AG04450 (cell line): ENCODE results near the gene DGAT2. TPM values are rescaled to one million over a fixed set of nuclear protein-coding genes. Genes with fewer than 3 reads are reported as not detected.
"Not testable (repeated sequence)": the region's sequence is repeated elsewhere in the genome, so short reads cannot be mapped to it uniquely, and the experiment has no call there.

ENCODE experiments used
- CTCF ChIA-PET: fragments of 300-600, 350-600 bp; formaldehyde crosslinking; extraction: SDS; loops from one replicate; lab custom pipeline; 2022; ENCODE audit warnings: antibody characterized with exemption, inconsistent platforms; lab: Charles Lee
- POLR2A ChIA-PET: fragments of 350-600 bp; formaldehyde crosslinking; extraction: SDS; loops from one replicate; lab custom pipeline; 2021; ENCODE audit warnings: antibody characterized with exemption, inconsistent platforms; lab: Yijun Ruan, JAX
- DNase-seq: peaks from one replicate; pipeline ENCODE4 v3.0.0-alpha.2; 2011; ENCODE audit warnings: low read depth, low spot score
- H3K27ac ChIP-seq: one replicate; pipeline ENCODE4 v1.5.1; 2012; ENCODE audit warnings: low read depth, low read length, control low read depth
- H3K27me3 ChIP-seq: one replicate; pipeline ENCODE4 v1.6.0; 2012; ENCODE audit warnings: low read length; ENCODE audit not compliant: control insufficient read depth, insufficient read depth
- H3K4me3 ChIP-seq: 2 replicates; pipeline ENCODE4 v1.5.1; 2011; ENCODE audit warnings: mild to moderate bottlenecking, low read depth, low read length, control low read depth
- H3K9me3 ChIP-seq: 2 replicates; pipeline ENCODE4 v1.5.1; 2012; ENCODE audit warnings: low read length; ENCODE audit not compliant: control insufficient read depth, insufficient read depth
- polyA plus RNA-seq: library from polyadenylated mRNA; depleted of rRNA; stranded (reverse); fragments of >200 nt; gene quantifications from 2 replicates; pipeline ENCODE4 v1.2.3, GENCODE V29; 2011
- TF ChIP-seq, protein P1 (sequence below): IDR thresholded peaks from 2 replicates; pipeline ENCODE4 v1.5.1; 2011; ENCODE audit warnings: low read depth, low read length, control low read depth, inconsistent platforms

Gene DGAT2
- polyA plus RNA-seq, 1 experiment = 0.56 TPM

DNA sequence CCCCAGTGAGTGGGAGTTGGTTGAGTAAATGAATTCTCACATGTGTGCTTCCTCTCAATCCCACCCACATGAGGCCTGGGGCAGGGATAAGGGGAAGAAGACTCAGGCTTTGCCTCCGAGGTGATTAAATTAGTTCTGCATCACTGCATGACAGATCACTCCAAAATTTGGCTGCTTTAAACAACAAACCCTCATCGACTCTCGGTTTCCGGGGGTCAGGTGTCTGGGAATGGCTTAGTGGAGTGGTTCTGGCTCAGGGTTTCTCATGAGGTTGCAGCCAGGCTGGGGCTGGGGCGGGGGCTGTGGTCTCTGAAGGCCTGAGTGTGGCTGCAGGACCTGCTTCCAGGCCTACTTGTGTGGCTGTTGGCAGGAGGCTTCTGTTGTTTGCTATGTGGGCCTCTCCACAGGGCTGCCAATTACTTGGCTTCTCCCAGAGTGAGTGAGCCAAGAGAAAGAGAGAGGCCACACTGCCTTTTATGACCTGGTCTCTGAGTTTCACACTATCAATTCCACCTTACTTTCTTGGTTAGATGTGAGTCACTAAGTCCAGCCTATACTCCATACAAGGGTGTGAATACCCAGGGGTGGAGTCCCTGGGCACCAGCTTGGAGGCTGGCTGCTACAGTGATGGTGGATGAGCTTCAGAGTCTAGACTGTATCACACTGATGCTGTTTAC, 35.0 kb upstream of the DGAT2 start:
- Histone ChIP-seq H3K4me3 (no peak overlapping the region), H3K27me3 (peaks cover 43% of the 10 kb centered on the region), H3K9me3 (no peaks in the 10 kb centered on the region), H3K27ac (no peak overlapping the region)
- ChIA-PET CTCF (no interaction called here), POLR2A (no interaction called here)
- TF ChIP-seq, protein P1, sequence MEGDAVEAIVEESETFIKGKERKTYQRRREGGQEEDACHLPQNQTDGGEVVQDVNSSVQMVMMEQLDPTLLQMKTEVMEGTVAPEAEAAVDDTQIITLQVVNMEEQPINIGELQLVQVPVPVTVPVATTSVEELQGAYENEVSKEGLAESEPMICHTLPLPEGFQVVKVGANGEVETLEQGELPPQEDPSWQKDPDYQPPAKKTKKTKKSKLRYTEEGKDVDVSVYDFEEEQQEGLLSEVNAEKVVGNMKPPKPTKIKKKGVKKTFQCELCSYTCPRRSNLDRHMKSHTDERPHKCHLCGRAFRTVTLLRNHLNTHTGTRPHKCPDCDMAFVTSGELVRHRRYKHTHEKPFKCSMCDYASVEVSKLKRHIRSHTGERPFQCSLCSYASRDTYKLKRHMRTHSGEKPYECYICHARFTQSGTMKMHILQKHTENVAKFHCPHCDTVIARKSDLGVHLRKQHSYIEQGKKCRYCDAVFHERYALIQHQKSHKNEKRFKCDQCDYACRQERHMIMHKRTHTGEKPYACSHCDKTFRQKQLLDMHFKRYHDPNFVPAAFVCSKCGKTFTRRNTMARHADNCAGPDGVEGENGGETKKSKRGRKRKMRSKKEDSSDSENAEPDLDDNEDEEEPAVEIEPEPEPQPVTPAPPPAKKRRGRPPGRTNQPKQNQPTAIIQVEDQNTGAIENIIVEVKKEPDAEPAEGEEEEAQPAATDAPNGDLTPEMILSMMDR = no peak
- no peak for DNase-seq

DNA sequence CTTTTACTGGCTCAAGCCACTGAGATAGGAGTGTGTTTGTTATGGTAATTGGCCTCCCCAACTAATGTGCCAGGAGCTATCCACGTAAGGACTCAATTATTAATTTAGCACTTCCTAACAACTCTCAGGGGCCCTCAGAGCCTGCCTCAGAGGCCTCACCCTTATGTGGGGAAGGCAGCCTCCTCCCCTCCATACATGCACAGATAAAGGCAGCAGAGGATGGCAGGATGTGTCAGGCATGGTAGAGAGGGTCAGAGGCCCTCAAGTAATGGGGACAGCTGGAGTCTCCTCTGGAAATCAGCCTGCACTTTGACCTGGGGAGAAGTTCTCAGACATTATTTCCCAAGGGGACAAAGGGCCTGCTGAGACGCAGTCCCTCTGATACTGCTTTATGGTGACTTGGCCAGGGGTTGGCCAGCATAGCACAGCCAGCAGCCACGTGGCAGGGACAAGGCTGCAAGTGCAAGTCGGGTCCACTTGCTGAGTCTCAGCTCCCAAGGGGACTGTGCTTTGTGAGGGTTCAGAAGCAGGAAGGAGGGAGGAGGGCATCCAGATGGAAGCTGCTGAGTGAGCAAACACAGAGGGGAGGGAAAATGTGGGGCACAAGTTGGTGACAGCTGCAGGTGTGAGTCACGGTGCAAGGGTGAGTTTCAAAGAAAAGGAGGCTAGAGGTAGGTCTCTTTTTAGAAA, 33.9 kb upstream of the DGAT2 start:
- Histone ChIP-seq H3K9me3 (no peaks in the 10 kb centered on the region), H3K4me3 (no peak overlapping the region), H3K27me3 (peaks cover 49% of the 10 kb centered on the region), H3K27ac (no peak overlapping the region)
- CTCF ChIA-PET = no interaction called here
- no peak for DNase-seq
- TF ChIP-seq, protein P1 = no peak
- POLR2A ChIA-PET = no interaction called here

DNA sequence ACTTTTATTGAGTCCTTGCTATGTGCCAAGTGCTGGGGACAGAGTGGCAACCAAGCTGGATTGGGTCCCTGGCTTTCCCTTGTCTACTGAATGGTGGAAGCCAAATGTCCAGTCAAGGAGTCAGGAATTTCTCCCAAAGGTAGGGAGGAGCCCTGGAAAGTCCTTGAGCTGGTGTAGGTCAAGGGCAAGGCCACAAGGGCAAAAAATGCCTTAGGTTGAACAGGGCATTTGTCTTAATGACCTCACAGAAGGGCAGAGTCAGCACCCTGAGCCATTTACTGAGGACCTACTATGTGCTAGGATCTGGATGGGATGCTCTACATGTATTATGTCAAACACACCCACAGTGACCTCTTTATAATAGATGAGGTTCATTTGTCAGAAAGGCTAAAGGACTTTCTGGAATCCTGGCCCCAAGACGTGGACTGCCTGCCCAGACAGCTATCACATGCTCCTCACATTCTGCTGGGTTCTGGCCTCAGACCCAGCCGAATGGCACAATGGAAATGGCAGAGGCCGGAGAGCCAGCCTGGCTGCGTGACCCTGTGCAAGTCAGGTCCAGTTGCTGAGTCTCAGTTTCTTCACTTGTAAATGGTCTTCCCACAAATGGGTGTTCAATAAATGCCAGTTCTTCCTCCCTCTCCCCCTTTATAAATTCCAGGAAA, 33.3 kb upstream of the DGAT2 start:
- H3K27me3 ChIP-seq = peaks cover 45% of the 10 kb centered on the region
- TF ChIP-seq, protein P1 = no peak
- H3K9me3 ChIP-seq = no peaks in the 10 kb centered on the region
- H3K4me3 ChIP-seq = no peak overlapping the region
- DNase-seq = no peak
- CTCF ChIA-PET = no interaction called here
- H3K27ac ChIP-seq = no peak overlapping the region
- POLR2A ChIA-PET = no interaction called here

DNA sequence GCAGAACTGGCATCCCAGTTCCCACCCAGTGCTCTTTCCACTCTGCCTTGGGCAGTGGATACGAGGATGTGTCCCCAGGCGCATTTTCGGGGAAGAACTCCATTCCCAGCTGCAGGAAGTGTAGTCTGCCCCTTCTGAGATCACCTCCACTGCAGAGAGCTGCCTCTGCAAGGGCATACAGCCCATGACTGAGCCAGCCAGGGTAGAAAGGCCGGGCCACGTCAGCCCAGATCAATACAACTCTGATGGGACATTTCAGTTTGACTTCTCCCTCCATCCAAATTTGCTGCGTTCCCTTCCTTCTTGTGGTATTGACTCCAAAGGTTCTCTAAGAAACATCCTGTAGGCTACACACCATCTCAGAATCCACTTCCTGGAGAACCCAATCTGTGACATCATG, 31.3 kb upstream of the DGAT2 start:
- H3K4me3 ChIP-seq = no peak overlapping the region
- DNase-seq = no peak
- H3K27ac ChIP-seq = no peak overlapping the region
- ChIA-PET CTCF (no interaction called here), POLR2A (no interaction called here)
- peaks cover 39% of the 10 kb centered on the region for H3K27me3 ChIP-seq
- TF ChIP-seq, protein P1 = no peak
- no peaks in the 10 kb centered on the region for H3K9me3 ChIP-seq

DNA sequence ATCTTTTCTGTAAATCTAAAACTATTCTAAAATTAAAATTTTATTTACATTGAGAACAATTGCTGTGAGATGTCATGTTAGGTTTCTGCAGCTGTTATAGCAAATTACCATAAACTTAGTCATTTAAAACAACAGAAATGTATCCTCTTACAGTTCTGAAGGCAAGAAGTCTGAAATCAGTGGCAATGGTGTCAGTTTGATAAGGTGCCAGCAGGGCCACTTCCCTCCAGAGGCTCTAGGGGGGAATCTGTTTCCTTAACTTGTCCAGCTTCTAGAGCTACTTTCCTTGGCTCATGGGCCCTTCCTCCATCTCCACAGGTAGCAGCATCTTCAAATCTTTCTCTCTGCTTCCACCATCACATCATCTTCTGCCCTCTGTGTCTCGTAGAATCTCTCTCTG, 27.9 kb upstream of the DGAT2 start:
- no peak overlapping the region for H3K4me3 ChIP-seq
- ChIA-PET POLR2A (no interaction called here), CTCF (no interaction called here)

DNA sequence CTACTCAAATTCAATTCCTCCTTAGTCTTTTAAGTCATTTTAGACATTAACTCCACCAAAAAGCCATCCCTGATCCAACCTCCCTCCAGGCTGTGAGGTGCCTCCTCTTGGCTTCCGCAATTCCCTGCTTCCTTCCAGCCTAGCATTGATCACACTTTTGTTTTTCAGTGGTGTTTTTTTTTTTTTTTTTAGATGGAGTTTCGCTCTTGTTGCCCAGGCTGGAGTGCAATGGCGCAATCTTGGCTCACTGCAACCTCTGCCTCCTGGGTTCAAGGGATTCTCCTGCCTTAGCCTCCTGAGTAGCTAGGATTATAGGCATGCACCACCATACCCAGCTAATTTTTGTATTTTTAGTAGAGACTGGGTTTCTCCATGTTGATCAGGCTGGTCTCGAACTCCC, 25.4 kb upstream of the DGAT2 start:
- H3K4me3 ChIP-seq, H3K9me3 ChIP-seq, H3K27ac ChIP-seq, CTCF ChIA-PET, DNase-seq, POLR2A ChIA-PET: not testable (repeated sequence)
- peaks cover 36% of the 10 kb centered on the region for H3K27me3 ChIP-seq

More for the DNA sequence above, 27.9 kb upstream of the DGAT2 start:
- no peaks in the 10 kb centered on the region for H3K9me3 ChIP-seq
- H3K27me3 ChIP-seq = peaks cover 35% of the 10 kb centered on the region
- DNase-seq = no peak
- TF ChIP-seq, protein P1 = no peak
- no peak overlapping the region for H3K27ac ChIP-seq
